ENCODE data around the gene NANOS2.

DNA sequence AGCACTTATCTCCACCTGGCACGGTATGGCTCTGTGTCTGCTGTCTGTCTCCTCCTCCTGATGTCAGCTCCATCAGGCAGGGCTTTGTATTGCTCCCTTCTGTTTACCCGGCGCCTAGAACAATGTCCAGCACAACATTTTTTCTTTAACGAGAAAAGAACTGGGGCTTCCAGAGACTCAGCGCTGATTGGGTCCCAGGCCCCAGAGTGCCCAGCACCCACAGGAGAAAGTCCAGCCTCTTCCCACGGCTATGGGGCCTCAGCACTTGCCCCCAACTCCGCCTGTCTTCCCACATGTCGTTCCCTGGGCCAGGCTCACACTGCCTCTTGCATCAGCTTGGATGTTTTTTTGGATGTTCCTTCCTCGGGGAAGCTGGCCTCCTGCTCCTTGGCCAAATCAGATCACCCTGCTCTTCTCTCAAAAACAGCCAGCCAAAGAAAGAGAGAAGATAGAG lies 19.0 kb downstream of the NANOS2 start:
- TF ChIP-seq ZFP30 (CRISPR knock-in tag; IDR thresholded peaks at IDR 0.05) (no peak), ARNTL (CRISPR knock-in tag; IDR thresholded peaks at IDR 0.05; ENCODE audit: borderline replicate concordance, low read depth) (no peak), BACH2 (CRISPR knock-in tag; IDR thresholded peaks at IDR 0.05; ENCODE audit: borderline replicate concordance) (no peak), TOX (CRISPR knock-in tag; IDR thresholded peaks at IDR 0.05; ENCODE audit: borderline replicate concordance) (no peak), ZFP3 (CRISPR knock-in tag; IDR thresholded peaks at IDR 0.05) (no peak), OSR1 (CRISPR knock-in tag; IDR thresholded peaks at IDR 0.05) (no peak), ZNF8 (CRISPR knock-in tag; IDR thresholded peaks at IDR 0.05) (no peak), ZC3H10 (CRISPR knock-in tag; IDR thresholded peaks at IDR 0.05) (no peak), TCF4 (CRISPR knock-in tag; IDR thresholded peaks at IDR 0.05; ENCODE audit: borderline replicate concordance) (no peak), ZNF565 (CRISPR knock-in tag; conservative IDR thresholded peaks at IDR 0.05; ENCODE audit: low read depth) (no peak)
- TF ChIP-seq, protein P1, sequence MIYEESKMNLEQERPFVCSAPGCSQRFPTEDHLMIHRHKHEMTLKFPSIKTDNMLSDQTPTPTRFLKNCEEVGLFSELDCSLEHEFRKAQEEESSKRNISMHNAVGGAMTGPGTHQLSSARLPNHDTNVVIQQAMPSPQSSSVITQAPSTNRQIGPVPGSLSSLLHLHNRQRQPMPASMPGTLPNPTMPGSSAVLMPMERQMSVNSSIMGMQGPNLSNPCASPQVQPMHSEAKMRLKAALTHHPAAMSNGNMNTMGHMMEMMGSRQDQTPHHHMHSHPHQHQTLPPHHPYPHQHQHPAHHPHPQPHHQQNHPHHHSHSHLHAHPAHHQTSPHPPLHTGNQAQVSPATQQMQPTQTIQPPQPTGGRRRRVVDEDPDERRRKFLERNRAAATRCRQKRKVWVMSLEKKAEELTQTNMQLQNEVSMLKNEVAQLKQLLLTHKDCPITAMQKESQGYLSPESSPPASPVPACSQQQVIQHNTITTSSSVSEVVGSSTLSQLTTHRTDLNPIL (CRISPR knock-in tag; IDR thresholded peaks at IDR 0.05; ENCODE audit: low read depth) = no peak
- TF ChIP-seq, protein P2, sequence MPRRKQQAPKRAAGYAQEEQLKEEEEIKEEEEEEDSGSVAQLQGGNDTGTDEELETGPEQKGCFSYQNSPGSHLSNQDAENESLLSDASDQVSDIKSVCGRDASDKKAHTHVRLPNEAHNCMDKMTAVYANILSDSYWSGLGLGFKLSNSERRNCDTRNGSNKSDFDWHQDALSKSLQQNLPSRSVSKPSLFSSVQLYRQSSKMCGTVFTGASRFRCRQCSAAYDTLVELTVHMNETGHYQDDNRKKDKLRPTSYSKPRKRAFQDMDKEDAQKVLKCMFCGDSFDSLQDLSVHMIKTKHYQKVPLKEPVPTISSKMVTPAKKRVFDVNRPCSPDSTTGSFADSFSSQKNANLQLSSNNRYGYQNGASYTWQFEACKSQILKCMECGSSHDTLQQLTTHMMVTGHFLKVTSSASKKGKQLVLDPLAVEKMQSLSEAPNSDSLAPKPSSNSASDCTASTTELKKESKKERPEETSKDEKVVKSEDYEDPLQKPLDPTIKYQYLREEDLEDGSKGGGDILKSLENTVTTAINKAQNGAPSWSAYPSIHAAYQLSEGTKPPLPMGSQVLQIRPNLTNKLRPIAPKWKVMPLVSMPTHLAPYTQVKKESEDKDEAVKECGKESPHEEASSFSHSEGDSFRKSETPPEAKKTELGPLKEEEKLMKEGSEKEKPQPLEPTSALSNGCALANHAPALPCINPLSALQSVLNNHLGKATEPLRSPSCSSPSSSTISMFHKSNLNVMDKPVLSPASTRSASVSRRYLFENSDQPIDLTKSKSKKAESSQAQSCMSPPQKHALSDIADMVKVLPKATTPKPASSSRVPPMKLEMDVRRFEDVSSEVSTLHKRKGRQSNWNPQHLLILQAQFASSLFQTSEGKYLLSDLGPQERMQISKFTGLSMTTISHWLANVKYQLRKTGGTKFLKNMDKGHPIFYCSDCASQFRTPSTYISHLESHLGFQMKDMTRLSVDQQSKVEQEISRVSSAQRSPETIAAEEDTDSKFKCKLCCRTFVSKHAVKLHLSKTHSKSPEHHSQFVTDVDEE (CRISPR knock-in tag; IDR thresholded peaks at IDR 0.05) = no peak
- TF ChIP-seq, protein P3, sequence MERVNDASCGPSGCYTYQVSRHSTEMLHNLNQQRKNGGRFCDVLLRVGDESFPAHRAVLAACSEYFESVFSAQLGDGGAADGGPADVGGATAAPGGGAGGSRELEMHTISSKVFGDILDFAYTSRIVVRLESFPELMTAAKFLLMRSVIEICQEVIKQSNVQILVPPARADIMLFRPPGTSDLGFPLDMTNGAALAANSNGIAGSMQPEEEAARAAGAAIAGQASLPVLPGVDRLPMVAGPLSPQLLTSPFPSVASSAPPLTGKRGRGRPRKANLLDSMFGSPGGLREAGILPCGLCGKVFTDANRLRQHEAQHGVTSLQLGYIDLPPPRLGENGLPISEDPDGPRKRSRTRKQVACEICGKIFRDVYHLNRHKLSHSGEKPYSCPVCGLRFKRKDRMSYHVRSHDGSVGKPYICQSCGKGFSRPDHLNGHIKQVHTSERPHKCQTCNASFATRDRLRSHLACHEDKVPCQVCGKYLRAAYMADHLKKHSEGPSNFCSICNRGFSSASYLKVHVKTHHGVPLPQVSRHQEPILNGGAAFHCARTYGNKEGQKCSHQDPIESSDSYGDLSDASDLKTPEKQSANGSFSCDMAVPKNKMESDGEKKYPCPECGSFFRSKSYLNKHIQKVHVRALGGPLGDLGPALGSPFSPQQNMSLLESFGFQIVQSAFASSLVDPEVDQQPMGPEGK (CRISPR knock-in tag; IDR thresholded peaks at IDR 0.05; ENCODE audit: borderline replicate concordance) = no peak
- TF ChIP-seq, protein P4, sequence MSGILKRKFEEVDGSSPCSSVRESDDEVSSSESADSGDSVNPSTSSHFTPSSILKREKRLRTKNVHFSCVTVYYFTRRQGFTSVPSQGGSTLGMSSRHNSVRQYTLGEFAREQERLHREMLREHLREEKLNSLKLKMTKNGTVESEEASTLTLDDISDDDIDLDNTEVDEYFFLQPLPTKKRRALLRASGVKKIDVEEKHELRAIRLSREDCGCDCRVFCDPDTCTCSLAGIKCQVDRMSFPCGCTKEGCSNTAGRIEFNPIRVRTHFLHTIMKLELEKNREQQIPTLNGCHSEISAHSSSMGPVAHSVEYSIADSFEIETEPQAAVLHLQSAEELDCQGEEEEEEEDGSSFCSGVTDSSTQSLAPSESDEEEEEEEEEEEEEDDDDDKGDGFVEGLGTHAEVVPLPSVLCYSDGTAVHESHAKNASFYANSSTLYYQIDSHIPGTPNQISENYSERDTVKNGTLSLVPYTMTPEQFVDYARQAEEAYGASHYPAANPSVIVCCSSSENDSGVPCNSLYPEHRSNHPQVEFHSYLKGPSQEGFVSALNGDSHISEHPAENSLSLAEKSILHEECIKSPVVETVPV (CRISPR knock-in tag; IDR thresholded peaks at IDR 0.05) = no peak

All from SK-N-SH treated with all-trans-retinoic acid at 6 μM for 48 hours (cell line).